Activated CD4-positive, alpha-beta T cell treated with anti-CD3 and anti-CD28 coated beads for 1 hour (primary cell): ENCODE measurements around the gene PRSS33.

Source experiments
- DNase-seq: peaks from one replicate; pipeline ENCODE4 v3.0.0-alpha.2; 2020

The PRSS33 gene, protein sequence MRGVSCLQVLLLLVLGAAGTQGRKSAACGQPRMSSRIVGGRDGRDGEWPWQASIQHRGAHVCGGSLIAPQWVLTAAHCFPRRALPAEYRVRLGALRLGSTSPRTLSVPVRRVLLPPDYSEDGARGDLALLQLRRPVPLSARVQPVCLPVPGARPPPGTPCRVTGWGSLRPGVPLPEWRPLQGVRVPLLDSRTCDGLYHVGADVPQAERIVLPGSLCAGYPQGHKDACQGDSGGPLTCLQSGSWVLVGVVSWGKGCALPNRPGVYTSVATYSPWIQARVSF

DNA sequence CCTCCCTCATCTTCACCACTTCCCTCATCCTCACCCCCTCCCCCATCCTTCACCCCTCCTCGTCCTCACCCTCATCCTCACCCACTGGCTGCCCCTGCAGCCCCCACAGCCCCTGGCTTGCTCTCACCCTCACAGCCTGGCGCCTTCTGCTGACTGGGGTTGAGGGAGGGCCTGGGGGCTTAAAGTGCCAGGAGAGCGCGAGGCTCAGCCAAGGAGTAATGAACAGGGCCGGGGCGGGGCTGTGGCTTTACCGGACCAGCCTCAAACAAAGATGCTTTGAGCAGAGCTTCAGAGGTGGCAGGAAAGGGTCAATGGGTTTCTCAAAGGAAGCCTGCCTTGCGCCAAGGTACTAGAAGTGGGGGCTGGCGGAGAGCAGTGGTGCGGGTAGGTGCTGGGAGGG, at the start of gene PRSS33:
TSS of gene PRSS33 (minus strand) at position 155 of the 400 bp plus-strand sequence. CDS start 1,013 bp downstream, outside the sequence.
- no peak for DNase-seq

DNA sequence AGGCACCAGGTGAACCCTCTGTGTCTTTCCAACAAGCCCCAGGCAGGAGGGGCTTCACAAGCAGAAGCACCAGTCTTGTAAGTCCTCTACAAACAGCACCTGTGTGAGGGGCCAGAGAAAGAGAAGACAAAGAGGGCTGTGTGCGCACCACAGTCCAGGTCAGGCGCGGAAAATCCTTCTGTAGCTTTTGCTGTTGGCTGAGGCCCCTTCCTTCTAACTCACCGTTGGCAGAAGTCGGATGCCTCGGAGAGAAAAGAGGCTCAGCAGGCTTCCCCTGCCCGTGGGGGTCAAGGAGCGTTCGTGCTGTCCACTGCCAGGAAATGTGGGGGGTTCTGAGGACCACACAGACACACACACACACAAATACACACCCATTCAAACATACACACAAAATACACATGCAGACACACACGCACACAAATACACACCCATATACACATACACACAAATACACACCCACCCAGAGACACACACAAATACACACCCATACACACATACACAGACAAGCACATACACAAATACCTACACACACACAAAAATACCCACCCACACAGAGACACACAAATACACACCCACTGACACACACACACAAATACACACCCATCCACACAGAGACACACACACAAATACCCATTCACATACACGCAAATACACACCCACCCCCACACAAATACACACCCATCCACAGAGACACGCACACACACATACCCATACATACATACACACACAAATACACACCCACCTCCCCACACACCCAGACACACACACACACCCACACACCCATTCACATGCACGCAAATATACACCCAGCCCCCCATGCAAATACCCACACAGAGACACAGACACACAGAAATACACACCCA, 49.5 kb upstream of the PRSS33 start:
- no peak for DNase-seq

DNA sequence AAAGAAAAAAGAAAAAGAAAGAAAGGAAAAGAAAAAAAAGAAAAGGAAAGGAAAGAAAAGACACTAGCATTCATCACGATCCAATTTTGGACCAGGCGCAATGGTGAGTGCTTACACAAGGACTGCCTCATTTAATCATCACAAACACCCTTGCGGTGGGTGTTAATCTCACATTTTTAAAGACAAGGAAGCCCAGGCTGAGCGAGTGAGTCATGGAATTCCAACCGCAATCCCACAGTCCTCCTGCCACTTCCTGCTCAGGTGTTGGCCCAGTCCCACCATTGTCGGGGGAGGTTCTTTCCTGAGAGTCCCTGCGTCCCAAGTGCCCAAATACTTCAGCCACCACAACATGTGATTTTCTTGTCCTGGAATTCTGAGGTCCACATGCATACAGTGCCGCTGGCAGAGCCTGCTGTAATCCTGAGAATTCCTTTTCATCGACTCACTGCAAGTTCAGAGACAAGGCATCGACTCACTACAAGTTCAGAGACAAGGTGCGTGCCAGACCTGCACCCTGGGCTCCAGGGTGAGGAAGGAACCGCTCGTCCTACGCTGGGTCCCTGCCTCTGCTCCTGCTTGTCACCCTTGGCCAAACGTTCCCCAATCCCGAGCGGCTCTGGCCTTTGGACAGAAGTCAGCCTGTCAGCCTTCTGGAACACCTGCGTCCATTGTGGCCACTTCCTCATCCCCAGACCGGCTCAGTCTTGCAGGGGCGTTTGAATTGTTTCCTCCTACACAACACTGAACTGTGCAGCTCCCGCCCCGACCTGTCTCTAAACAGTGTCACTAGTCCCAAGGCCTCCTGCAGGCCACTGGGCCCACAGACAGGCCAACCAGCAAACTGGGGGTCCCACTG, 48.5 kb upstream of the PRSS33 start:
- no peak for DNase-seq

DNA sequence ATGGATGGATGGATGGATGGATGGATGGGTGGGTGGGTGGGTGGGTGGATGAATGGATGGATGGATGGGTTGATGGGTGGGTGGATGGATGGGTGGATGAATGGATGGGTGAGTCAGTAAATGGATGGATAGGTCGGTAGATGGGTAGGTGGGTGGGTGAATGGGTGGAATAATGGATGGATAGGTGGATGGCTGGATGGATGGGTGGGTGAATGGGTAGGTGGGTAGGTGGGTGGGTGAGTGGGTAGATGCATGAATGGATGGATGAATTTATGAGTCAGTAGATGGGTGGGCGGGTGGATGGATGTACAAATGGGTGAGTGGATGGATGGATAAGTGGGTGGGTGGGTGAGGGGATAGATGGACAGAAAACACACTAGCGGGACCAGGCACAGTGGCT, 47.6 kb upstream of the PRSS33 start:
- DNase-seq, result no peak

DNA sequence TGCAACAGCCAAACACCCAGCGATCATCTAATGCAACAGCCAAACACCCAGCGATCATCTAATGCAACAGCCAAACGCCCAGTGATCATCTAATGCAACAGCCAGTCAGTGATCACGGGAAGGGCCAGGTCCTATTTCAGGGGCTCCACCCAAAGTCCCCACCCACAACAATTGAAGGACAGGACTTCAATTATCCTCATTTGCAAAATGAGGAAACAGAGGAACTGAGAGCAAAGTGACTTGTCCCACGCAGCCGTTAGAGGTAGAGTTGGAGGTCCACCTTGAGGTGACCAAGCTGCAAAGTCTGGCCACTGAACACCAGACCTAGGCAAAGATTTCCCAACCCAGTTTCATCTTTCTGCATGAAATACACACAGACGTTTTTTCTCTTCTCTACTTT, 46.4 kb upstream of the PRSS33 start:
- no peak for DNase-seq

DNA sequence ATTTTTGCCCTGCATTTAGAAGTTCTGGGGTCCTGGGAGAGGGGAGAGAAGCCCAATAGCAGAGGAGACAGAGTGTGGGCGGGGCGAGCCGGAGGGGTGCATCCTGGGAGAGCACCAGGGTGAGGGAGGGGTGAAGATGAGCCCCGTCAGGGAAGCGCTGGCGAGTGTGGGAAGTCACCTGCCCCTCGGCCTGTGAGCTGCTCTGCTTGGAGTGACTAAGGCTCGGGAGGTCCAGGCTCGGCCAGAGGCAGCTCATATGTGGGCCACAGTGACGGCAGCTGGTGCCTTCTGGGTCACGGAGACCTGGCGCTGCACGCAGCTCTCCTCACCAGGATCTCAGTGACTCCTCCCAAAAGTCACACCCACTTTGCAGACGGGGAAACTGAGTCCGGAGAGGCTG, 43.8 kb upstream of the PRSS33 start:
- DNase-seq, result no peak

DNA sequence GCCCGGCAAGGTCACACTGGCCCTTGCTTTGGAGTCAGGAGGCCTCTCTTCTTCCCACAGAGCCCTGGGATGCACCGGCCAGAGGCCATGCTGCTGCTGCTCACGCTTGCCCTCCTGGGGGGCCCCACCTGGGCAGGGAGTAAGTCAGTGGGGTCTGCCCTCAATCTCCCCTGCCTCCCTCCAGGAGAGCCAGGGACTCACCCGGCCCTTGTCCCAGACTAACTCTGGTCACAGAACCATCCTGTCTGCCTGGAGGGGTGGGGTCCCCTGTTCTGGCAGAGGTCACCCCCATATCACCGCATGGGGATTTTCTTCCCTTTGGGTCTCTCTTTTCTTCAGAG, 43.0 kb upstream of the PRSS33 start:
- DNase-seq, result no peak

DNA sequence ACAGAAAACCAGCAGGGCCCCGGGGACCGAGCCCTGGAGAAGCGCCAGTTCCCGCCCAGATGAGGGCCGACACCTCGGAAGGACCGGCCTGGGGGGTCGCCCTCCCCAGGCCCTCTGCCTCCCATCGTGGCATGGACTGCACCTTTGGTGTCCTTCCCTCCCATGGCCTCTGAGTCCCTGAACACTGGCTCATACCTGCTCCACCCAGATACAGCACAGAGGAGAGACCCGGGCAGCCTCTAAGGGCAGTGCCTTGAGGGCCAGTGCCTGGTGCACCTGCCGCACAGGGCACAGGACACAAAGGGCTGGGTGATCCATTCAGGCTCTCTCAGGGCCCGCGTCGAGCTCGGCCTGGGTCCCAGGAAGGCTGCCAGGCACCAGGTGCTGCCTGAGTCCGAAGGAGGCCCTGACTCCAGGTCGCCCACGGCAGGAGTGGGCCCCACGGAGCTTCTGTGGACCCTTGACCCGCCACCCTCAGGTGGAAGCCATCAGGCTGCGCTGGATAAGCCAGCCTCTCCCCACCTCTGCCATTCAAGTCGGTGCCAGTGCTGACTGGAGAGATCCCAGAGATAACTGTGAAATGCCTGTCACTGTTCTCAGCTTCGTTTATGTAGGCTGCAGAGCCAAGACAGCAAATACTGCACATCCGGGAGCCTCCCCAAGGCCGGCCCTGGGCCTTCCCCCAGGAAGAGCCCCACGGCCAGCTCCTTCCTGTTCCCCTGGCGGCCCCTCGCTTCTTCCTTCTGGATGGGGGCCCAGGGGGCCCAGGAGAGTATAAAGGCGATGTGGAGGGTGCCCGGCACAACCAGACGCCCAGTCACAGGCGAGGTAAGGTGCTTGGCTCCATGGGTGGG, 42.4 kb upstream of the PRSS33 start, which contains the start of gene ZG16B:
TSS of gene ZG16B (plus strand) at position 803 of the 854 bp plus-strand sequence. CDS start 139 bp downstream, outside the sequence.
- DNase-seq, result no peak

DNA sequence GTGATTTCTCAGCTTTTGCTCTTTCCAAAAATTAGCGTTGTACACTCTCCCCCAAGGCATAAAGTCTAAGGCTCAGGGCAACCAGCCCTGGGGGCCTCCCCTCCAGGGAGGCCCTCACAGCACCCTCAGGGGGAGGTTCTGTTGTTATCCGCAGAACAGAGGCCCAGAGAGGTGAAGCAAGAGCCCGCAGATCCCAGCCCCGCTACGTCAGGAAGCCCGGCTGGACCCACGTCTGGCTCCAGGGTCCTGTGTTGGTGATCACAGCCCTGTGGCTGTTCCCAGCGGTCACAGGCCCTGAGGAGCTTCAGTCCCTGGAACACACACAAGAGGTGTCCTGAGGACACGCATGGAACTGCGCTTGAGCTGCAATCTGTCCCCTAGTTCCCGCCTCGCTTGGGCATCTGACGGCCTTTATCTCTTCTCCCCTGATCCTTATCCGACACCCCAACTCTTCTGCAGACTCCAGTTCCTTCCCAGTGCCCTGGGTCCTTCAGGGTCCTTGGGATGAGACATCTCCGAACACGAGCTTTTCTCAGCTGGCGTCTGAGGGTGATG, 41.6 kb upstream of the PRSS33 start:
- DNase-seq, result no peak

DNA sequence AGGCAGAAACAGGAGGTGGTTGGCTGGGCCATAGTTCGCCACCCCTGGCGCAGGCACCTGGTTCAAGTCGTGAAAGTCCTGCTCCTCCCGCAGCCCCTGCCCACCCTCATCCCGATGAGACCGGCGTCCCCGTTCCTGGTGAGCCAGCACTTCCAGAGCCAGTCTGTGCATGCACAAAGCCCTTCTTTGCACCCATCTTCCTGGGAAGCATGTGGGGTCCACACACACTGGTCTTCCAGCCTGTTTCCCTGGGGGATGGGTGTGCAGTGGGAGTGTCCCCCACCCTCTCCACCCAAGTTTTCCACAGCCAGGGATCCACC, 41.1 kb upstream of the PRSS33 start:
- no peak for DNase-seq

DNA sequence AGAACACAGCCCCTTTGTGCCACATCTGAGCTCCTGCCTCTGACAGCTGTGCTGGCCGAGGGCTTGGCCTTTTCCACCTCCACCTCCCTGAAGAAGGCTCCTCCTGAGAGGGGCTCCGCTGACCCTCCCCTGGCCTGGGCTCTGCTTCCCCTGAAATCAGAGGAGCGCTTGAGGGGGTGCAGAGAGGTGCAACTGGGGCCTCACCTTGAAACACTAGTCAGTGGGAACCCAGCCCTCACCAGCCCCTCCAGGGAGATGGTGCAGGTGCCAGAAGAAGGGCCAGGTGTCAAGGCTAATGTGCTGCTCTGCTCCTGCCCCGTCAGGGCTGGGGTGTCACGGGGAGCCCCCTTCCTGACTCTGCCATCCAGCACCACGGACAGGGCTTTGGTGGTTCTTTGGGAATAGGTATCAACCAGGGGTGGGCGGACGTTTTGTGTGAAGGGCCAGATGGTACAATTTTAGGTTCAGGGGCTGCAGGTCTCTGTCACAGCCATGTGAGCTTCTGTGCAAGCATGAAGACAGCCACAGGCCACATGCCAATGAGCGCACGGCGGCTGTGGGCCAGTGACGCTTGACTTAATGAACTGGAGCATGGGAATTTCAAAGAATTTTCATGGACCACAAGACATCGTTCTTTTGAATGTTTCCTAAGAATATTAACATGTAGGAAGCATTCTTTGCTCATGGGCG, 40.6 kb upstream of the PRSS33 start:
- DNase-seq, result no peak

DNA sequence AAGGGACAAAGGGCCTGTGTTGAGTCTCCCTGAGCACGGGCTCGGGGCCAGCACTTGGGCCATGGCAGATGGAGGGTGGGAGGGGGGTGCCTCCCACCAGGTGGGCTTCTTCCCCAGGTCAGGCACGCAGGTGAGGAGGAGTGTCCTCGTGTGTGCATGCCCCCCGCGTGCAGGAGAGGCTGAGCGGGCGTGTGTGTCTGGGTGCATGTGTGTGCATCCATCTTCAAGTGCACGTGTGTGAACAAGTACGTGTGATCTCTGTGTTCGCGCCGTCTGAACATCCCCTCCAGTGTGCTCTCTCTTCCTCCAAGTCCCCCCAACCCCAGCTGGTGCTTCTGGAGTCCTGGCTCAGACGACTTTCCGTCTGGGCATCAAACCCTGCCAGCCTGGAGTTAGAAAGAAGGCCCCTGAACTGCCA, 40.0 kb upstream of the PRSS33 start:
- DNase-seq, result no peak

DNA sequence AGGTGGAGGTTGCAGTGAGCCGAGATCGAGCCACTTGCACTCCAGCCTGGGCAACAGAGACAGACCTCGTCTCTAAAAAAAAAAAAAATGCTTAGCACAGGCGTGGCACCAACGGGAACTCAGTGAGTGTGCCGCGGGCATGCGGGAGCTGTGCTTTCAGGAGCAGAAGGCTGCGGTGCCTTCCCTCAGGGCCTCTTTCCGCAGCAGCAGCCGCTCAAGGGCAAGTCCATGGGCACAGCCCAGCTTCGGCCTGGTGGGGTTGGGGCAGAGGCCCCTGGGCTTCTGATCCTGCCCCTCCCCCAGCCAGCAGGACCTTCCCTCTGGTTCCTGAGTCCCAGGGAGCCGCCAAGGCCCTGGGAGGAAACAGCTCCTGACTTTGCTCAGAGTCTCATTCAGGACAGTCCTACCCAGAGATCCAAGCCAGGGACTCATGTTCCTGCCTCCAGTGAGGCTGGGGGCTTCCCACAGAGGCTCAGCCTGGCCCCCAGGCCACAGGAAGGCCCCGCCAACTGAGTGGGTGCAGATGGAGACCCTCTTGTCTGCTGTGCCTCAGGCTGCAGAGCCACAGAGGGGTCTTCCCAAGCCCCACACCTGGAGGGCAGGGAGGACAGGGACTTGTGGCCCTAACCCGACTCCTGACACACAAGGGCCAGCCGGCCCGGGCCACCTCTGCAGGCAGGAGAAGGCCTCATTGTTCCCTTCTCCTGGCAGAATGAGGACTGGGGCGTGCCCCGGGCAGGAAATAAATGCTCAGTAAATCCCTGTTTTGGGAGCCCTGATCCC, 39.4 kb upstream of the PRSS33 start:
- no peak for DNase-seq

DNA sequence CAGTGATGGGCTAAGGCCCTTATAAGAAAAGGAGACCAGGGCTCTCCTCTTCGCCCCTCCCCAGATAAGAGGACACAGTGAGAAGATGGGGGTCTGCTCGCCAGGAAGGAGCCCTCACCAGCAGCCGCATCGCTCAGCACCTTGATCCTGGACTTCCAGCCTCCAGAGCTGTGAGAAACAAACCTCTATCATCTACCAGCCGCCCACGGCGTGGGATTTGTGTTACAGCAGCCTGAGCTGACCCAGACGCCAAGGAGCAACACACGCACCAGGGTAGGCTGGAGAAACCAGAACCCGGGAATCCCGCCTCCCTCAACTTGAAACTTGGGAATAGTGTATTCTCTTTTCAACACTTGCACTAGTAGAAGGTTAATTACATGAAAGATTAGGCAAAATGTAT, 38.5 kb upstream of the PRSS33 start:
- DNase-seq, result no peak

DNA sequence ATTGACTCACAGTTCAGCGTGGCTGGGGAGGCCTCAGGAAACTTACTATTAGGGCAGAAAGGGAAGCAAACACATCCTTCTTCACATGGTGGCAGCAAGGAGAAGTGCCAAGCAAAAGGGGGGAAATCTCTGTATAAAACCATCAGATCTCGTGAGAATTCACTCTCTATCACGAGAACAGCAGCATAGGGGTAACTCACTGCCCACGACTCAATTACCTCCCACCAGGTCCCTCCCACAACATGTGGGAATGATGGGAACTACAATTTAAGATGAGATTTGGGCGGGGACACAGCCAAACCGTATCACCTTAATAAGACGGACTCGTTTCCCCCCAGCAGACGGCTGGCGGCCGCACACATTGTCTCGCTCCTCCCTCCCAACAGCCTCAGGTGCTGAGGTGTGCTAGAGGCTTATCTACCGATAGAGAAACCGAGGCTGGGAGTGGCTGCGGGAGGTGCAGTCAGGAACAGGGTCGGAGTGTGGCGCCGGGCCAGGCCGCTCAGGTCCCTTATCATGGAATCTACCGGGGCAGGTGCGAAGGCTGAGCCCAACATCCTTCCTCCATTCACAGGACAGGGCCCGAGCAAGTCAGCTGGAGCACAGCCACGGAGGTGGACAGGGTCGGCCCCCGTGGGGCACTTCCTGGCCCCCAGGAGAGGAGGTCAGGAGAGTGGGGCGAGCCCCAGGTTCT, 37.8 kb upstream of the PRSS33 start:
- DNase-seq, result no peak

DNA sequence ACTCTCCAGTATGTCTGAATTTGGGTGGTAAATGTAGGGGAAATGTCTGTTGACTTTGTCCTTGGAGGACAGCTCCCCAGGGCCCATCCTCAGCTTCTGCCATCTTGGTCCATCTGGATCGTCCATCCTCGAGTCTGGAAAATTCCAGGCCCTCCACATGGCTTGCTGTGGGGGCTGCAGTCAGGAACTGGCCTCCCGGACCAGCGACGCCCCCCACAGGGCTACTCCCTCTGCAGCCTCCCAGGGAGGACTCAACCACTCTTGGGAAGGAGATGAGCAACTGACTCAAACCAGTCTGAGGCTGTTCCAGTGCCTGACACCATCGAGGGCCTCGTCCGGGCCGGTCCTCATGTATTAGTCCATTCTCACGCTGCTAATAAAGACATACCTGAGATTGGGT, 37.3 kb upstream of the PRSS33 start:
- no peak for DNase-seq

DNA sequence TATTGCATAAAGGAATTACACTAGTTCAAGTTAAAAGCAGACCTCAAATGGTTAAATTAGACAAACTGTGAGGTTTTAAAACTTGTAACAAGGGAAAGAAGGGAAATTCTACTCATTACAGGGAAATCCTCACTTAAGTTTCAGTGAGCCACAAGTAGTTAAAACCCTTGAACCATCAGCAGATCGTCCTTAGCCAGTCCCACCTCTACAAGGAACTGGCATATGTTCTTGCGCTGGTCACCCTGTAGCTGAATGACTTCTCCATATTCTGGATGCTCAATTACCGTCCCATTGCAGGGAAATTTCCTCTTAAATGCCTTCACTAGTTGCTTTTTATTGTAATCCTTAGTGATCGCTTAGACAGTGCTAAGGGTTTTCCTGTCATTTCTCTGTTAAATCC, 35.1 kb upstream of the PRSS33 start:
- no peak for DNase-seq

DNA sequence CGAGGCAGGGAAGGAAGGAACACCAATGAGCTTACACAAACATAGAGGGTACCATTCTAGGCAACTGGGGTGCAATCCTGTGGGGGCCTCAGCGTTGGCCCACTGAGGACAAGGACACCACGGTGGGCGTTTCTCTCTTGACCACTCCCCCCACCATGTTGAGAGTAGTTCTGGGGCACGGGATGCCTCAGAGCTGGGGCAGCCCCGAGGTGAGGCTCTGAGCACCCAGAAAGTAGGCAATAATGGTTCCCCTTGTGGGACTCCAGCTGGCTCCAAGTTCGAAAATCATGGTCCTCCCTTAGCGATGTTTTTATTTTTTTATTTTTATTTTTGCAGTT, 34.8 kb upstream of the PRSS33 start:
- DNase-seq, result no peak

DNA sequence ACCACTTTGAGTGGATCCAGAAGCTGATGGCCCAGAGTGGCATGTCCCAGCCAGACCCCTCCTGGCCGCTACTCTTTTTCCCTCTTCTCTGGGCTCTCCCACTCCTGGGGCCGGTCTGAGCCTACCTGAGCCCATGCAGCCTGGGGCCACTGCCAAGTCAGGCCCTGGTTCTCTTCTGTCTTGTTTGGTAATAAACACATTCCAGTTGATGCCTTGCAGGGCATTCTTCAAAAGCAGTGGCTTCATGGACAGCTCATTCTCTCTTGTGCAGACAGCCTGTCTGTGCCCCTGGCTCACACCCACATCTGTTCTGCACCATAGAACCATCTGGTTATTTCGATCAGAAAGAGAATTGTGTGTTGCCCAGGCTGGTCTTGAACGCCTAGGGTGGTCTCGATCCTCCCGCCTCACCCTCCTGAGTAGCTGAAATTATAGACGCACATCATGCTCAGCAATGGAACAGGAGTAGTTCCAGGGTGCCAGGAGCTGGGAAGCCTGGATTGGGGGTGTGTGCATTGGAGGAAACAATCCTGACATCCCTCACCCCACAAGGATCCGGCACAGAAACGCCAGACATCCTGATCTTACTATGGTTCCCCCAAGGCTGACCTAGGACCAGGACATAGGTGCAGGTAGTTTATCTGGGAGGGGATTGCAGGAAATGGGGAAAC, 34.3 kb upstream of the PRSS33 start:
- DNase-seq, result no peak
